Retina (tissue), 1 donor: ENCODE measurements around the gene CFAP299.

ENCODE experiments used
- DNase-seq: peaks from one replicate; pipeline ENCODE4 v3.0.0-alpha.2; 2016

CFAP299 gene

GRCh38 chr4:80963051-80963450, 627.5 kb downstream of the CFAP299 start:
- DNase-seq = no peak

DNA sequence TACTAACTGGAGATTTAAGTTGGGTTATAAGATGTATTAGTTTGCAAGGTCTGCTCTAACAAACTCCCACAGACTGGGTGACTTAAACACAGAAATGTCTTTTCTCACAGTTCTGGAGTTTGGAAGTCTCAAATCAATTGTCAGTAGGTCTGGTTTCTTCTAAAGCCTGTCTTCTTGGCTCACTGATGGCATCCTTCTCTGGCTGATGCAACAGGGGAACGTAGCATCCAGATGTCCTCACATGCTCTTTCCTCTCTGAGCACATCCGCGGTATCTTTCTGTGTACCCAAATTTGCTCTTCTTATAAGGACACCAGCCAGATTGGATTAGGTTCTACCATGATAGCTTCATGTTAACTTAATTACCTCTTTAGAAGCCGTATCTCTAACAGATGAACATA, 631.8 kb downstream of the CFAP299 start:
- DNase-seq = no peak

- DNase-seq = no peak
Observed at GRCh38 chr4:80980239-80980638, 644.7 kb downstream of the CFAP299 start.

DNA sequence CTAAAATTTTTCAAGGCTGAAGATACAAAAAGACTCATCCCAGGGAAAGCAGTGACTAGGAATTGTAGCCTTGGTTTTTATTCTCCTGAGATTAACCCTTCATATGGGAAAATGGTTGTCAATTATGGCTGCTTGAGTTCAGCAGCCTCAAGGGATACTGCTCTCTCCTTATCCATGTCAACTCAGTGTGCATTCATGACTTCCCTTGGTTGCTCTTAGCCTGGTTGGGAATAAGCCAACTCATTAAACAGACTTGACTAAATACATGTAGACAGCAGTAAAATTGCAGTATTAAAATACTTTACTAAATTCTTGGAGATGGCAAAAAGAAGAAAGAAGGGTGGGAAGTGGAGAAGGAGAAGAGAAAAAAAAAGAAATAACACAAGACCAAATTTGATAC, 650.5 kb downstream of the CFAP299 start:
- peak; percentile 55 for DNase-seq

DNA sequence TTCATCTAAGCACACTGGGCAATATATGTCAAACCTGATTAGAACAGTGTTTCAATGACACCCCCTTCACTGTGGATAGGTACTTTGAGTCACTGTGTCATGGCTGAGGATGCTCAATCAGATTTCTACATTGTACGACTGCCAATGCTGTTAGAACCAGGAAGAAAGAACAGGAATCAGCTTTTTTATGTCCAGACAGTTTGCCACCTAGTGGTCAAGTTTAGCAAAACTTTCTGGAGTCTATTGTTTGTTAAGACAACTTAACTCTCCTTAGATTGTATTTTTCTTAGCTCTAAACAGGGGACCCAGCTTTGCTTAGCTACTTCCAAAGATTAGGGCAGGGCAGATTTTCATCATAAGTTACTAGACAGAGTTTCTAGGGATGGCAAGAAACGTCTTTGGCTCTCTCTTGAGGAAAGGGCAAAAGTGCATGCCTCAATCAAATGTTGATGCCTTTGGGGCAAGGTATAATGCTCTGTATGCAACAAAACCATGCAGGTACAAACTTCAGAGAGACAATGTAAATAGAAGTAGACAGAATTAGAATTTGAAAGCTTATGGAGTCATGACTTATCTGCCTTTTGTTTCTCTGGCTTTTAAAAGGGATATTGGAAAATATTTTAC, 654.5 kb downstream of the CFAP299 start:
- peak; percentile 59 for DNase-seq

- no peak for DNase-seq
Observed at GRCh38 chr4:80990851-80991250, 655.3 kb downstream of the CFAP299 start.

DNA sequence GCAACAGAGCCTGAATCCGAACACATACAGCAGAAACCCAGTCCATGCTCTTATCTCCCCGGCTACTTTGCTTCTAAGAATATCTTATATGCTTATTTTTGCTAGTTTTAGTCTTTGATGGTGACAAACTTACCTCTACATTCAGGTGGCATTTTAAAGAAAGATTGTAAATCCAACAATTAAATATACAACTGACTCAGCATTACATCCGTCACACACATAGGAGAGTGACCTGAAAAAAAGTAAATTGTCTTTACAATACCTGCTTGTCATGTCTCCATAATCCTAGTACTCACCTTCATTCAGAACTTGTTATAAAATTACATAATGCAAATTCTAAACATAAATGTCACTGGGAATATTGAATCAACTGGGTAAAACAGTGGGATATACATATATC, 664.4 kb downstream of the CFAP299 start:
- no peak for DNase-seq

- DNase-seq = no peak
Observed at GRCh38 chr4:81003597-81004111, 668.1 kb downstream of the CFAP299 start.

DNA sequence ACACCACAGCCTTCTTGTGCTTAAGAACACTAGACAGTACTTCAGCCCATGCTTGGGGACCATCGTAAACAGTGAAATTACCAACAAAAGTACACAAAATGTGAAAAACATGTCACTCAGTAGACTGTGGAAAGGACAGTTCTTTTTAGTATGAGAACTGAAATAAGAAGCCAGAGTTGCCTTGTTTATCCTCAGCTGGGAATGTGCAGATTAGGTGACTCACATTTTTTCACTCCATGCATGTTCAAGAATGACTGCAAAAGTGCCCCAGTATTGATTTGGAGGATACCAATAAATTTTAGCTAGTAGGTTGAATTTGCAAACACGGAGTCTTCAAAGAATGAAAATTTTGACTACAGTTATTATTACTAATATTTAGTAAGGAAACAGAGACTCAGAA, 671.9 kb downstream of the CFAP299 start:
- no peak for DNase-seq
